Tibial nerve (tissue), 4 donors: ENCODE results near the gene GNG3.
"Not testable (repeated sequence)": the region's sequence is repeated elsewhere in the genome, so short reads cannot be mapped to it uniquely, and the experiment has no call there.

Experiments
- CTCF ChIP-seq, 5 experiments: fragments of 200-600 bp in 3 of 5; fragments of 450-650 bp in 2 of 5; sonication (generic) in 3 of 5; IDR thresholded peaks; one replicate each; pipeline ENCODE4 v1.5.1; 2016 to 2019; ENCODE audit warnings: antibody characterized with exemption in 5 of 5, mild to moderate bottlenecking in 3 of 5, moderate library complexity in 2 of 5
- EP300 ChIP-seq, 2 donors: sonication (generic); formaldehyde crosslinking; IDR thresholded peaks; one replicate each; pipeline ENCODE4 v1.6.1; 2017; ENCODE audit warnings: antibody characterized with exemption in 2 of 2, mild to moderate bottlenecking in 1 of 2
- POLR2A ChIP-seq, 2 donors: fragments of 450-650 bp; IDR thresholded peaks; one replicate each; pipeline ENCODE4 v1.6.1; 2017; ENCODE audit warnings: antibody characterized with exemption in 2 of 2, mild to moderate bottlenecking in 2 of 2, moderate library complexity in 2 of 2

GRCh38 chr11:62749931-62750330, 42.5 kb downstream of the GNG3 start:
- TF ChIP-seq CTCF, POLR2A, EP300 (IDR thresholded peaks at IDR 0.05): not testable (repeated sequence)
